ENCODE data around the gene DYDC1. TPM values are rescaled to one million over a fixed set of nuclear protein-coding genes. Genes with fewer than 3 reads are reported as not detected.

Gene DYDC1
- not detected in 2 replicates for total RNA-seq (2014; rRNA removed; shearing (Covaris generic))

- Histone ChIP-seq H3K36me3 (replicated peaks; ENCODE audit: control insufficient read depth, insufficient read depth, low read length) (no peaks in the 10 kb centered on the region), H3K27me3 (ENCODE audit: control insufficient read depth, insufficient read depth, low read length) (peaks cover 15% of the 10 kb centered on the region), H3K4me3 (ENCODE audit: insufficient read depth, low read depth, low read length) (peak within 1 kb of the TSS; percentile 50)
- DNase-seq: peak; percentile 92
Measured at GRCh38 chr10:80356563-80356988, at the start of gene DYDC1, which contains the start of gene DYDC2. Gene DYDC1, minus strand, starts transcription at chr10:80356755. Its CDS starts 4,154 bp downstream, at chr10:80352601. Gene DYDC2, plus strand, starts transcription at chr10:80356781. Its CDS starts 5,663 bp downstream, at chr10:80362444.

GRCh38 chr10:80406204-80406603 lies 49.6 kb upstream of the DYDC1 start:
- no peak for DNase-seq
- Histone ChIP-seq H3K36me3 (replicated peaks; ENCODE audit: control insufficient read depth, insufficient read depth, low read length) (no peaks in the 10 kb centered on the region), H3K4me3 (ENCODE audit: insufficient read depth, low read depth, low read length) (no peak overlapping the region)

GRCh38 chr10:80405626-80406025 lies 49.1 kb upstream of the DYDC1 start:
- Histone ChIP-seq H3K27me3 (ENCODE audit: control insufficient read depth, insufficient read depth, low read length) (peaks cover 22% of the 10 kb centered on the region), H3K4me3 (ENCODE audit: insufficient read depth, low read depth, low read length) (no peak overlapping the region), H3K36me3 (replicated peaks; ENCODE audit: control insufficient read depth, insufficient read depth, low read length) (no peaks in the 10 kb centered on the region)
- DNase-seq: peak; percentile 55

More at GRCh38 chr10:80406204-80406603, 49.6 kb upstream of the DYDC1 start:
- peaks cover 22% of the 10 kb centered on the region for H3K27me3 ChIP-seq (ENCODE audit: control insufficient read depth, insufficient read depth, low read length)

GRCh38 chr10:80405035-80405434 lies 48.5 kb upstream of the DYDC1 start:
- DNase-seq: no peak
- H3K4me3 ChIP-seq (ENCODE audit: insufficient read depth, low read depth, low read length): no peak overlapping the region
- H3K36me3 ChIP-seq (replicated peaks; ENCODE audit: control insufficient read depth, insufficient read depth, low read length): no peaks in the 10 kb centered on the region
- H3K27me3 ChIP-seq (ENCODE audit: control insufficient read depth, insufficient read depth, low read length): peaks cover 20% of the 10 kb centered on the region

GRCh38 chr10:80400136-80400804 lies 43.7 kb upstream of the DYDC1 start:
- no peaks in the 10 kb centered on the region for H3K36me3 ChIP-seq (replicated peaks; ENCODE audit: control insufficient read depth, insufficient read depth, low read length)
- H3K4me3 ChIP-seq (ENCODE audit: insufficient read depth, low read depth, low read length): no peak overlapping the region
- no peak for DNase-seq
- H3K27me3 ChIP-seq (ENCODE audit: control insufficient read depth, insufficient read depth, low read length): no peaks in the 10 kb centered on the region

- no peaks in the 10 kb centered on the region for H3K36me3 ChIP-seq (replicated peaks; ENCODE audit: control insufficient read depth, insufficient read depth, low read length)
- H3K27me3 ChIP-seq (ENCODE audit: control insufficient read depth, insufficient read depth, low read length): no peaks in the 10 kb centered on the region
- no peak overlapping the region for H3K4me3 ChIP-seq (ENCODE audit: insufficient read depth, low read depth, low read length)
- no peak for DNase-seq
Measured at GRCh38 chr10:80397014-80397413, 40.5 kb upstream of the DYDC1 start.

- H3K27me3 ChIP-seq (ENCODE audit: control insufficient read depth, insufficient read depth, low read length): no peaks in the 10 kb centered on the region
- no peaks in the 10 kb centered on the region for H3K36me3 ChIP-seq (replicated peaks; ENCODE audit: control insufficient read depth, insufficient read depth, low read length)
- DNase-seq: no peak
- H3K4me3 ChIP-seq (ENCODE audit: insufficient read depth, low read depth, low read length): no peak overlapping the region
Measured at GRCh38 chr10:80394358-80394916, 37.9 kb upstream of the DYDC1 start.

GRCh38 chr10:80392250-80392649 lies 35.7 kb upstream of the DYDC1 start:
- no peaks in the 10 kb centered on the region for H3K27me3 ChIP-seq (ENCODE audit: control insufficient read depth, insufficient read depth, low read length)
- no peak overlapping the region for H3K4me3 ChIP-seq (ENCODE audit: insufficient read depth, low read depth, low read length)
- no peaks in the 10 kb centered on the region for H3K36me3 ChIP-seq (replicated peaks; ENCODE audit: control insufficient read depth, insufficient read depth, low read length)
- no peak for DNase-seq

GRCh38 chr10:80390740-80391139 lies 34.2 kb upstream of the DYDC1 start:
- Histone ChIP-seq H3K36me3 (replicated peaks; ENCODE audit: control insufficient read depth, insufficient read depth, low read length) (no peaks in the 10 kb centered on the region), H3K4me3 (ENCODE audit: insufficient read depth, low read depth, low read length) (no peak overlapping the region), H3K27me3 (ENCODE audit: control insufficient read depth, insufficient read depth, low read length) (no peaks in the 10 kb centered on the region)
- no peak for DNase-seq

GRCh38 chr10:80382989-80383388 lies 26.4 kb upstream of the DYDC1 start:
- peak; percentile 65 for DNase-seq
- H3K27me3 ChIP-seq (ENCODE audit: control insufficient read depth, insufficient read depth, low read length): no peaks in the 10 kb centered on the region

GRCh38 chr10:80380185-80380584 lies 23.6 kb upstream of the DYDC1 start:
- Histone ChIP-seq H3K36me3 (replicated peaks; ENCODE audit: control insufficient read depth, insufficient read depth, low read length) (no peaks in the 10 kb centered on the region), H3K27me3 (ENCODE audit: control insufficient read depth, insufficient read depth, low read length) (no peaks in the 10 kb centered on the region), H3K4me3 (ENCODE audit: insufficient read depth, low read depth, low read length) (no peak overlapping the region)
- DNase-seq: no peak

More at GRCh38 chr10:80382989-80383388, 26.4 kb upstream of the DYDC1 start:
- no peak overlapping the region for H3K4me3 ChIP-seq (ENCODE audit: insufficient read depth, low read depth, low read length)
- no peaks in the 10 kb centered on the region for H3K36me3 ChIP-seq (replicated peaks; ENCODE audit: control insufficient read depth, insufficient read depth, low read length)

GRCh38 chr10:80379701-80380100 lies 23.1 kb upstream of the DYDC1 start:
- no peak overlapping the region for H3K4me3 ChIP-seq (ENCODE audit: insufficient read depth, low read depth, low read length)
- no peaks in the 10 kb centered on the region for H3K36me3 ChIP-seq (replicated peaks; ENCODE audit: control insufficient read depth, insufficient read depth, low read length)
- no peaks in the 10 kb centered on the region for H3K27me3 ChIP-seq (ENCODE audit: control insufficient read depth, insufficient read depth, low read length)
- no peak for DNase-seq

- H3K27me3 ChIP-seq (ENCODE audit: control insufficient read depth, insufficient read depth, low read length): no peaks in the 10 kb centered on the region
- no peak overlapping the region for H3K4me3 ChIP-seq (ENCODE audit: insufficient read depth, low read depth, low read length)
- DNase-seq: no peak
- H3K36me3 ChIP-seq (replicated peaks; ENCODE audit: control insufficient read depth, insufficient read depth, low read length): no peaks in the 10 kb centered on the region
Measured at GRCh38 chr10:80373502-80373901, 16.9 kb upstream of the DYDC1 start.

GRCh38 chr10:80372675-80373074 lies 16.1 kb upstream of the DYDC1 start:
- Histone ChIP-seq H3K27me3 (ENCODE audit: control insufficient read depth, insufficient read depth, low read length) (no peaks in the 10 kb centered on the region), H3K36me3 (replicated peaks; ENCODE audit: control insufficient read depth, insufficient read depth, low read length) (no peaks in the 10 kb centered on the region), H3K4me3 (ENCODE audit: insufficient read depth, low read depth, low read length) (no peak overlapping the region)

GRCh38 chr10:80371467-80371866 lies 14.9 kb upstream of the DYDC1 start:
- DNase-seq: no peak
- no peak overlapping the region for H3K4me3 ChIP-seq (ENCODE audit: insufficient read depth, low read depth, low read length)
- no peaks in the 10 kb centered on the region for H3K36me3 ChIP-seq (replicated peaks; ENCODE audit: control insufficient read depth, insufficient read depth, low read length)
- H3K27me3 ChIP-seq (ENCODE audit: control insufficient read depth, insufficient read depth, low read length): no peaks in the 10 kb centered on the region

More at GRCh38 chr10:80372675-80373074, 16.1 kb upstream of the DYDC1 start:
- DNase-seq: no peak

Data from H7 (cell line).